LoVo (cell line): Measurements from ENCODE around the gene RSAD2.
"Not testable (repeated sequence)": the region's sequence is repeated elsewhere in the genome, so short reads cannot be mapped to it uniquely, and the experiment has no call there.

Experiments
- DNase-seq: peaks from one replicate; pipeline ENCODE4 v3.0.0-alpha.2; 2016; ENCODE audit warnings: low spot score

RSAD2 gene

DNA sequence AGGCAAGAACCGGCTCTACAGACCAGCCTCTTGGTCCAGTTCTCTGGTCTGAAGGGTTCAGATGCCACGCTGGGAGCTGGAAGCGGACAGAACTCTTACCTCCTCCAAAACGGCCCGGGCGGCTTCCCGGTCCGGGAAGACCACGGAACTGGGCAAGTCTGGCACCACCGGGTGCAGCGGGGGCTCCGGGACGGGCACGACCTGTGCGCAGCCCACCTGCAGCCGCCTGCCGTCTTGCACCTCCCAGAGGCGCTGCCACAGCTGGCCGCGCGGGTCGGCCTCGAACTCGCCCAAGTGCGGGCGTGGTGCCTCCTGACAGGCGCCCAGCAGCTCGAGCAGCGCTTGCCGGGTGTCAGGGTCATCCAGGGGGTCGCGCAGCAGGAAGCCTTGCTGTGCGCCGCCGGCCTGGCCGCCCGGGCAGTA is 12.6 kb upstream of the RSAD2 start:
- DNase-seq, result no peak

DNA sequence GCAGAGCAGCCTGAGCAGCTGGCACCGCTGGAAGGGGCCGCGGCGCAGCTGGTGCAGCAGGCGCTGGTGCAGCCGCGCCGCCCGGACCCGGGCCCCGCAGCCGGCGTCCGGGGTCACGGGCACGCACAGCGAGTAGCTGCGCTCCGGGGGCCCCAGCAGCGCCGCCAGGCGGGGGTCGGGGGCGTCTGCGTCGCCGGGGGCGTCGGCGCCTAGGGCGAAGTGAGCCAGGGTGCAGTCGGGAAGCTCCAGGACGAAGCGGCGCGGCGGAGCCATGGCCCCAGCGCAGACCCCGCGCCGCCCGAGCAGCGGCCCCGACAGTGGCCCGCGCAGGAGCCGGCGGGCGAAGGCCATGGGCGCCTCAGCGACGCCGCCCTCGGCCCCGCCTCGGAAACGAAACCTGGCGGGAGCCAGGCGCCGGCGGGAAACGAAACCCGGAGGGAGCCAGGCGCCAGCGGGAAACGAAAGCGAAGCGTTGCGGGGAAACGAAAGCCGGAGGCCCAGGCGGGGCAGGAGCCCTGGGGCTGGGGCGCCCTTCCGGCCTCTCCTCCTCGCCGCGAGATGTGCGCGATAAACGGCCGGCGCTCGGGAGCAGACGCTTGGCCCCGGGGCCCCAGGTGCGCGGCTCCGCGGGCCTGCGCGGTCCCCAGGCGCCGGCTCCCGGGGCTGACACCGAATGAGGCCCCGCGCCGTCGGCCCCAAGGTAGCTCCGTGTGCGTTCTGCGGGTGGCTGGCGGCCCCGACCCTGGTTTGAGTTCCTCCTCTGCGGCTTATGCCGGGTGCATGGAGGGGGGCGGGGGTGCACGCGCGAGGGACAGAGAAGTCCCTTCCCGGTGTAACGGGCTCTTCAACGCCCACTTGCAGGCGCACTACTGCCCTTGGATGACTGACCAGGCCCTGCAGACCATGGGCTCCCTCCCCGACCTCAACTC is 12.0 kb upstream of the RSAD2 start, which contains the start of gene CMPK2:
Gene CMPK2, minus strand, starts transcription at position 562 of the 929 bp plus-strand sequence. Its CDS starts 211 bp downstream, at position 351.
- DNase-seq, result peak; percentile 68

- peak; percentile 43 for DNase-seq
Observed at GRCh38 chr2:6866275-6866671, 11.3 kb upstream of the RSAD2 start.

GRCh38 chr2:6866982-6867381 is 10.6 kb upstream of the RSAD2 start:
- no peak for DNase-seq

DNA sequence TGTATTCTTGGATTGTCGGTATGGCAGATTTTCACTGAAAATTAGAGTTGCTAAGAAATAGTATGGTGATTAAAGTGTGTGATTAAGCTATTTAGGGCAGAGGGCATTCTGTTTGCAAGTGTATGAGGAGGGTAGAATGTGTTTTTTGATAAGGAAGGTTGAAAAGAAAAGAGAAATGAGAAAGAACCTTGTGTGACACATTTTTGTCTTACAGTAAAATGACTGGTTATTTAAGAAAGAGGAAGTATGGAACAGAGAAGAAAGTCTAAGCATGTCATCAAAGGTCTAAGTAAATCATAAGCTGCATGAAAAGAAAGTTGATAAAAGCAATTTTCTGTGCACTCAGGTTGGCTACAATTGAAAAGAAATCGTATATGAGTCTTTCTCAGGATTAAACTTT is 5.2 kb upstream of the RSAD2 start:
- DNase-seq, result no peak

DNA sequence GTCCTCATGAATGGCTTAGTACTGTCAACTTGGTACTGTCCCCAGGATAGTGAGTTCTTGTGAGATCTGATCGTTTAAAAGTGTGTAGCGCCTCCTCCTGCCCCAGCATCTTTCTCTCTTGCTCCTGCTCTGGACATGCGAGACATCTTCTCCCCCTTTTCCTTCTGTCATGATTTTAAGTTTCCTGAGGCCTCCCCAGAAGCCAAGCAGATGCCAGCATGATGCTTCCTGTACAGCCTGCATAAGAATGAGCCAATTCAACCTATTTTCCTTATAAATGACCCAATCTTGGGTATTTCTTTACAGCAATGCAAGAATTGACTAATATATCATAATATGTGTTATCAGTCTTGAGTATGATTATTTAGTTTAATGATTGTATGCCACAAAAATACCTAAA is 3.5 kb upstream of the RSAD2 start:
- DNase-seq, result no peak

DNA sequence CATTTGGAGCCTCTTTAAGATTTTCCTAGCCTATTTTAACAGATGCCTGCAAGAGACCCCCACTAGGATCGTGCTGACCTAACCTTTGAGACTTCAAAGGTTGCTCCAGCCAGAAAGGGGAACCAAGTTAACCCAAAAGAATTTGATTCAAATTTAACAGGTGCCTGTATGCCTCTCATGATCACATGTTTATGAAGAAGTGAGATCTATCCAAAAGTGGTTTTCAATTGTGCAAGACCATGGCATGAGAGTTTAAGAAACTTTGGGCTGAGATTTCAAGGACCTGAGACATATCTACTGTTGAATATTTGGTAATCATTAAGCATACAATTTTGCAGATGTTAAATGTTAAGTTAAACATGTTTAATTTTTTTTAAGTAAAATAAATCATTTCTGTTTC is 1.3 kb upstream of the RSAD2 start:
- DNase-seq, result no peak

- no peak for DNase-seq
Observed at GRCh38 chr2:6878549-6878948, 972 bp downstream of the RSAD2 start.

DNA sequence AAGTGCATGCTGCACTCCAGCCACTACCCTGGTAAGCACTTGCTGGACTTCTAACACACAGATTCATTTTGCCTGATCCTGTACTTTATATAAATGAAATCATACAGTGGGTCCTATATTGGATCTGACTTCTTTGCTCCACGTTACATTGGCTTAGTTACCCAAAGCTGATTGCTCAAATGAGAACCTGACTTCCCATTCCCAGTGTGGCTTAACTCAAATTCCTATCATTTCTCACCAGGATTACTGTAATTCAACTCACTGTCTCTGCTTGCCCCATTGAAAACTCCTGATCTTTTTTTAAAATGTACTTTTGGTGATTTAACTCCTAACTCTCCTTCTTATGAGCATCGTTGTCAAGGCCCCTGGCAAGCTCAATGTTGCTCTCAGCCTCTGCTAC is 1.4 kb downstream of the RSAD2 start:
- DNase-seq, result no peak

DNA sequence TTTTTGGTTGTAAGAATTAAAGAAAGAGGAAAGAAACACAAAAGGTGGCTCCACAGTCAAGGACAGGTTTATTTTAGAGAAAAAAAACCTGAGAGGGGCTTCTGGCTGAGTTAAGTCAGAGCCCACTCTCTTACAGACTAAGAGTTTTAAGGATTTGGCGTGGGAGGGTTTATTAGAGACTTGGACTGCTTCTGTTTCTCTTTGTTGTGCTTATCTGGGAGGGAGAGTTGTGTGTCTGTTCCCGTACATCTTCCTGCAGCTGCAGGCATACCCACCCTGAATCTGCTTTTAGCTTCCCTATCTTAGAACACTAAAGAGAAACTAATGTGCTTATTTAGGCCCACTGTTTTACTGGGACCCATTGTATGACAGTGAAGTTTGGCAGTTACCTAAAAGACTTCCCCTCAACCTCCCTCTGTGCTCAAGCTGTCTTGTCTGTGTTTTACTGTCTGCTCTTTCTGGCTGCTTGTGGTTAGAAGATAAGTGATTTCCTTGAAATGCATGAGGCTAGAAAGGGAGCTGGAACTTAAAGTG is 2.7 kb downstream of the RSAD2 start:
- DNase-seq, result no peak

DNA sequence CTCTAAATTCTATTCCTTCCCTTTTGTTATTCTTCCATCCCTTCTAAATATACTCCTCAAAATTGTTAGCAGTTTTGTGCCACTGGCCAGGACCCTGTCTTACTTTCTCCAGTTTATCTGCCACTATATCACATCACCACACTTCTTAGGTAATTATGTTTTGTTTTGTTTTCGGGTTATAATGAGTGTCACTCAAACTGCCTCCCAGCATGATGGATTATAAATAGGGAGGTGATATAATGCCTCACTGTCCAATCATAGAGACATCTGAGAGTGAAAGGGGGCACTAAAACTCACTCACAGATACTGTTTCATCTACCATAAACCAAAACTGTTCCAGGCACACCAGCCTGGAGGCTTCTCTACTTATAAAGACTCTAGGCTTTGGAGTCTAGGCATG is 3.5 kb downstream of the RSAD2 start:
- no peak for DNase-seq

- no peak for DNase-seq
Observed at GRCh38 chr2:6881516-6881915, 3.9 kb downstream of the RSAD2 start.

DNA sequence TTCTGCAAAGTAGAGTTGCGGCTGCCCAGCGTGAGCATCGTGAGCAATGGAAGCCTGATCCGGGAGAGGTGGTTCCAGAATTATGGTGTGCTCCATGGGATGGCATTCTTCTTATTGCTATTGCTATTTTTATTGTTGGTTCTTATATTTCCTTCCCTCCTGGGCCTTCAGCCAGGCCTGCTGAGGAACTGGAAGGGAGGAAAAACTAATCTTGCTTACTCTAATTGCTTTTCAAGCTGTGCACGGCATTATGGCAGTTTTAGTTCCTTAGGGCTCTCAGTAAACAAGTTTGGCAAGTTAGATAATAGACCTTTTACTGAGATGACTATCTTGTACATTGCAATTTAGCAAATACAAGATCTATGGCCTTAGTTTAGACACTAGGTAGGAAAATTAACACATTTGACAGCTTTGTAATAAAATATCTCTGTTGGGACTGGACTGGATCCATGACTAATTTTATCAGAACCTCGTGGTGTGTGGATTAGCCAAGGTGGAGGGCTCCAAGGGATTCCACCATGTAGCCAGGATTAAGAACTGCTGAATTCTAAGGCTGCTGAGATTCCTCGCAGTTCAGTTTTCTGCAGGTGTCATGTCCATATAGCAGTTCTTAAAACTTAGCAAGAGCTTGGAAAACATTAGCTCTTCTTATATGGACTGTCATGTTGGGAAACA is 6.0 kb downstream of the RSAD2 start:
- DNase-seq, result no peak

DNA sequence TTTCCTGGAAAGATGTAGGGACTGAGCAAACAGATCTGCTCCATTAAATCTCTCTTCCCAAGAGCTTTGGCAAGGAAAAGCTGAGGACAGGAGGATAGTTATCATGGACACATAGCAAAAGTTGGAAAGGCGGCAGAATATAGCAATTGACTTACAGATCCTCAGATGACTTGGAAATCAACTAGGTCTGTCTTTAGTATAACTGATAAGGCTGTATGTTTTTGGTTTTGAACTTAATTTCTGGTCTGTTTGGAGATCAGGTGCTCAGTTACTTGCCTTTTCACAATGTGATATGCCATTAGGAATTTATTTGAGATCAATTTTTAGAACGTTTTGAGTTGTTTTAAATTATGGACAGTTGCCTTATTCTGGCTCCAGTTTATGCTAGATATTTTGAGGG is 8.0 kb downstream of the RSAD2 start:
- no peak for DNase-seq

DNA sequence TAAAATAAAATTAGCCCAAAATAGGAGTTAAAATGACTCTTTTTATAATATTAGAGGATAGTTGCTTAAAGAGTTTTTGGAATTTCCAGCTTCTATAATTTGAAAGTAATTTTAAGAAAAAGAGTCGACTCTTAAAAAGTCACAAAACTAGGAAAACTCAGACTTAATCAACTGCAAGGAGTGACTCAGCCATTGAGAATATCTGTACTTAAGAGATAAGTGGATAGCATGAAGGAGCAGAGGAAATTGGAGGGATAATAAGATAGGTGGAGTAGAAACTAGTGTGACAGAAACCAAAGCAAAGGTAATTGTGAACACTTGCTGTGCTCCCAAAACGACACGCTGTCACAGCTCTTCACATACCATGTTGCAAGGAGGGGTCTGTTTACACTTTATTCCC is 8.4 kb downstream of the RSAD2 start:
- no peak for DNase-seq

DNA sequence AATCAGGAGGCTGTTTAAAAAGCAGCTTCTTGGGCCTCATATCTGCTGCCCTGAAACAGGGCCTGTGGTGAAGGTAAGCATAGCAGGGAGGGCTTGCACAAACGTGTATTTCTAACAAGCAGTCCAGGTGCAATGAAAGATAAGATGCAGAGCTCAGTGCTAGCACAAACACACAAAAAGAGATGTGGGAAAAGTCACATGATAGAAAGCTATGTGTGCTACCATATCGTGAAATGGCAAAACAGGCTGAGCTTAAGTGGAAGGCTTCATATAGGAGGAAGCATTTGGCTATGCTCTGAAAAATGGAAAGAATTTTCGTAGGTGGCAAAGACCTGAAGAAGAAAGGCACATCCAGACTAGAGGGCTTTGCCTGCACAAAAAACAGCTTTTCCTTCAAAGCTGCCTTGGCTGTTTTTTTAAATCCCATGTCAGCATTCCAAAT is 10.2 kb downstream of the RSAD2 start:
- no peak for DNase-seq

DNA sequence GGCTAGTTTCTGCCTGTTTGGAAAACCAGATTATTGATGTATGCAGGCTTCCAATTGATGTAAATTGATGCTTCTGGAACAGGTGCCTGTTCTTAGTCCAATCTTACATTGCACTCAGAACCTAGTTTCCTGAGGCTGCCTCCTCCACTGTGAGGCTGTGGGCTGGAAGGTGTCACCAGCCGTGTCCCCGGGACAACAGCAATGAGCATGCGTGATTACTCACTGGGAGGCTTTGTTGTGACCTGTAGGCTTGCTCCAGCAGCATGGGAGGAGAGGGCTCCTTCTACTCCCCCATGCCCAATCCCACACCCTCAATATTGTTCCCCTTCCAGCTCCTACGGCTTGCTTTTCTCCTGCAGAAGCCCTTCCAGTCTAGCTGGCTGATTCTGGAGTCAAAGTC is 11.1 kb downstream of the RSAD2 start:
- DNase-seq, result no peak

GRCh38 chr2:6893876-6894482 is 16.4 kb downstream of the RSAD2 start:
- DNase-seq, result no peak

GRCh38 chr2:6896930-6897759 is 19.6 kb downstream of the RSAD2 start:
- peak; percentile 39 for DNase-seq

GRCh38 chr2:6902581-6902980 is 25.0 kb downstream of the RSAD2 start:
- DNase-seq, result not testable (repeated sequence)

GRCh38 chr2:6905668-6906067 is 28.1 kb downstream of the RSAD2 start:
- no peak for DNase-seq
